H9 (cell line): Measurements from ENCODE around the gene MELK. TPM values are rescaled to one million over a fixed set of nuclear protein-coding genes. Genes with fewer than 3 reads are reported as not detected.
A peak's percentile ranks its signal among the peaks of the same experiment; 100 is the strongest.
"Not testable (repeated sequence)": the region's sequence is repeated elsewhere in the genome, so short reads cannot be mapped to it uniquely, and the experiment has no call there.

Experiments
- DNase-seq: peaks from one replicate; pipeline ENCODE4 v3.0.0-alpha.2; 2017
- H2AFZ ChIP-seq: one replicate; pipeline ENCODE4 v1.6.1; 2013; ENCODE audit warnings: mild to moderate bottlenecking, low read length, control low read depth, moderate library complexity
- H2AK5ac ChIP-seq: 2 replicates; pipeline ENCODE4 v1.6.1; 2013; ENCODE audit warnings: low read length, control low read depth, mixed read lengths; ENCODE audit not compliant: insufficient read length
- H2BK120ac ChIP-seq: one replicate; pipeline ENCODE4 v1.6.1; 2013; ENCODE audit warnings: low read depth, mild to moderate bottlenecking, low read length, control low read depth, inconsistent platforms; ENCODE audit not compliant: poor library complexity, severe bottlenecking
- H2BK12ac ChIP-seq: 2 replicates; pipeline ENCODE4 v1.6.1; 2013; ENCODE audit warnings: low read length, control low read depth, mixed read lengths, low read depth; ENCODE audit not compliant: insufficient read length
- H2BK15ac ChIP-seq: 2 replicates; pipeline ENCODE4 v1.6.1; 2013; ENCODE audit warnings: low read depth, low read length, control low read depth
- H2BK20ac ChIP-seq: one replicate; pipeline ENCODE4 v1.6.1; 2013; ENCODE audit warnings: low read depth, mild to moderate bottlenecking, low read length, control low read depth, inconsistent platforms; ENCODE audit not compliant: poor library complexity, severe bottlenecking
- H2BK5ac ChIP-seq: 2 replicates; pipeline ENCODE4 v1.6.1; 2013; ENCODE audit warnings: low read length, control low read depth, mixed read lengths; ENCODE audit not compliant: insufficient read length
- H3K14ac ChIP-seq: 2 replicates; pipeline ENCODE4 v1.6.1; 2013; ENCODE audit warnings: low read length, control low read depth; ENCODE audit not compliant: insufficient read depth
- H3K18ac ChIP-seq: 2 replicates; pipeline ENCODE4 v1.6.1; 2013; ENCODE audit warnings: low read depth, mild to moderate bottlenecking, mixed read lengths, low read length, control low read depth; ENCODE audit not compliant: insufficient read length
- H3K23ac ChIP-seq: 2 replicates; pipeline ENCODE4 v1.6.1; 2013; ENCODE audit warnings: low read length, control low read depth, mixed read lengths, low read depth; ENCODE audit not compliant: insufficient read length
- H3K23me2 ChIP-seq: 2 replicates; pipeline ENCODE4 v1.6.1; 2013; ENCODE audit warnings: low read depth, mild to moderate bottlenecking, mixed read lengths, low read length, control low read depth; ENCODE audit not compliant: insufficient read length, poor library complexity, severe bottlenecking
- H3K27ac ChIP-seq: 2 replicates; pipeline ENCODE4 v1.5.1; 2013; ENCODE audit warnings: low read length, control low read depth, mixed read lengths, low read depth; ENCODE audit not compliant: insufficient read length
- H3K27me3 ChIP-seq: 2 replicates; pipeline ENCODE4 v1.6.1; 2013; ENCODE audit warnings: low read length, control low read depth, inconsistent platforms; ENCODE audit not compliant: insufficient read depth
- H3K4ac ChIP-seq: 2 replicates; pipeline ENCODE4 v1.6.1; 2013; ENCODE audit warnings: low read depth, mild to moderate bottlenecking, control low read depth, inconsistent platforms, low read length, moderate library complexity
- H3K4me1 ChIP-seq: 2 replicates; pipeline ENCODE4 v1.6.1; 2013; ENCODE audit warnings: low read length, control low read depth, inconsistent platforms; ENCODE audit not compliant: insufficient read depth
- H3K4me2 ChIP-seq: 2 replicates; pipeline ENCODE4 v1.6.1; 2013; ENCODE audit warnings: low read length, control low read depth, mixed read lengths; ENCODE audit not compliant: insufficient read length, insufficient read depth
- H3K56ac ChIP-seq: 2 replicates; pipeline ENCODE4 v1.6.1; 2013; ENCODE audit warnings: low read depth, mild to moderate bottlenecking, mixed read lengths, low read length, control low read depth; ENCODE audit not compliant: insufficient read length
- H3K79me1 ChIP-seq: 2 replicates; pipeline ENCODE4 v1.6.1; 2013; ENCODE audit warnings: low read depth, mild to moderate bottlenecking, moderate library complexity, low read length, control low read depth, inconsistent platforms; ENCODE audit not compliant: insufficient read depth, poor library complexity, severe bottlenecking
- H3K79me2 ChIP-seq: 2 replicates; pipeline ENCODE4 v1.6.1; 2013; ENCODE audit warnings: low read length, control low read depth, inconsistent platforms; ENCODE audit not compliant: insufficient read depth
- H3K9ac ChIP-seq: 2 replicates; pipeline ENCODE4 v1.6.1; 2013; ENCODE audit warnings: low read length, control low read depth, mixed read lengths; ENCODE audit not compliant: insufficient read length; ENCODE audit errors: extremely low read depth
- H3K9me3 ChIP-seq: one replicate; pipeline ENCODE4 v1.6.1; 2013; ENCODE audit warnings: low read depth, low read length, inconsistent platforms; ENCODE audit not compliant: control insufficient read depth
- H3T11ph ChIP-seq: one replicate; pipeline ENCODE4 v1.6.1; 2013; ENCODE audit warnings: mild to moderate bottlenecking, low read length, control low read depth, inconsistent platforms
- H4K20me1 ChIP-seq: one replicate; pipeline ENCODE4 v1.6.1; 2013; ENCODE audit not compliant: control insufficient read depth, insufficient read length, insufficient read depth
- H4K5ac ChIP-seq: 2 replicates; pipeline ENCODE4 v1.6.1; 2013; ENCODE audit warnings: low read depth, mild to moderate bottlenecking, mixed read lengths, low read length, control low read depth; ENCODE audit not compliant: insufficient read length
- H4K8ac ChIP-seq: replicated peaks from 2 replicates; pipeline ENCODE4 v1.6.1; 2013; ENCODE audit warnings: low read length, control low read depth, mixed read lengths, low read depth; ENCODE audit not compliant: insufficient read length
- H4K91ac ChIP-seq: 2 replicates; pipeline ENCODE4 v1.6.1; 2013; ENCODE audit warnings: low read depth, mild to moderate bottlenecking, moderate library complexity, mixed read lengths, low read length, control low read depth; ENCODE audit not compliant: insufficient read length
- H3K27ac Mint-ChIP-seq, 3 experiments: 2 replicates in 2 of 3; 3 replicates in 1 of 3; pipeline ENCODE4 v1.8.0; 2020 to 2021; ENCODE audit warnings: mixed read lengths in 3 of 3, mild to moderate bottlenecking in 1 of 3, moderate library complexity in 1 of 3
- H3K27me3 Mint-ChIP-seq: 2 replicates; pipeline ENCODE4 v1.8.0; 2021; ENCODE audit warnings: low read depth, mild to moderate bottlenecking, moderate library complexity, mixed read lengths
- H3K36me3 Mint-ChIP-seq, 3 experiments: 2 replicates in 2 of 3; 3 replicates in 1 of 3; pipeline ENCODE4 v1.8.0; 2020 to 2021; ENCODE audit warnings: low read depth in 3 of 3, mixed read lengths in 3 of 3; ENCODE audit not compliant: insufficient read depth in 1 of 3
- H3K4me1 Mint-ChIP-seq, 2 experiments: 2 replicates each; pipeline ENCODE4 v1.8.0; 2020; ENCODE audit warnings: mixed read lengths in 2 of 2
- H3K4me3 Mint-ChIP-seq, 2 experiments: 2 replicates in 1 of 2; 3 replicates in 1 of 2; pipeline ENCODE4 v1.8.0; 2020 to 2021; ENCODE audit warnings: mild to moderate bottlenecking in 2 of 2, mixed read lengths in 2 of 2, moderate library complexity in 1 of 2
- H3K9me3 Mint-ChIP-seq, 2 experiments: 2 replicates in 1 of 2; 3 replicates in 1 of 2; pipeline ENCODE4 v1.8.0; 2020; ENCODE audit warnings: mild to moderate bottlenecking in 2 of 2, mixed read lengths in 2 of 2, moderate library complexity in 1 of 2
- WGBS: extraction: QIAGEN DNeasy Blood & Tissue Kit; methylation state at CpG from one replicate; pipeline ENCODE4 v1.1.7; 2013; ENCODE audit warnings: missing lambda C conversion rate, low lambda C conversion rate, mixed read lengths; ENCODE audit not compliant: insufficient read length; ENCODE audit errors: extremely low coverage; 5-methylcytosine and 5-hydroxymethylcytosine counted together
- total RNA-seq: library from RNA; stranded (reverse); gene quantifications from 2 replicates; pipeline ENCODE4 v1.2.1, GENCODE V29; 2021
- TF ChIP-seq, protein P1 (sequence below): fragments of 200-600 bp; sonication (generic); conservative IDR thresholded peaks from 3 replicates; pipeline ENCODE4 v1.8.0; 2021; ENCODE audit warnings: antibody characterized with exemption, mild to moderate bottlenecking

Gene MELK
- total RNA-seq, 1 experiment from 2014 or later, result 43.6 TPM

DNA sequence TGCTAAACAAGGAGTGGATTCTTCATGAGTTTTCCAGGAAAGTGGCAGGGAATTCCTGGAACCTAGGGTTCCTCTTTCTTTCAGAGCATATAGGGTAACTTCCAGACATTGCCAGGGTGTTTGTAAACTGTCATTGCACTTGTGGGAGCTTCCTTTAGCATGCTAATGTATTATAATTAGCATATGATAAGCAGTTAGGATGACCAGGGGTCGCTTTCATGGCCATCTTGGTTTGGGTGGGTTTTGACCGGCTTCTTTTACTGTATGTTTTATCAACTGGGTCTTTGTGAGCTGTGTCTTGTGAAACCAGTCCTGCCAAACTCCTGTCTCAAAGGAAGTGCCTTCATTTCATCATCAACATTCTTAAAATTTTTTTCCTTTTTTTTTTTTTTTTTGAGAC, 11.9 kb upstream of the MELK start:
- Histone ChIP-seq H2BK12ac (no peak overlapping the region), H3K9ac (no peak overlapping the region), H4K91ac (no peak overlapping the region), H3K4ac (no peak overlapping the region), H2BK120ac (no peak overlapping the region), H3T11ph (no peak overlapping the region), H2AFZ (no peak overlapping the region), H3K9me3 (no peaks in the 10 kb centered on the region), H3K4me2 (peak overlapping the region; percentile 29), H2BK20ac (no peak overlapping the region), H3K14ac (no peak overlapping the region), H4K5ac (no peak overlapping the region), H3K27ac (no peak overlapping the region), H3K79me1 (no peaks in the 10 kb centered on the region), H3K27me3 (no peaks in the 10 kb centered on the region), H2BK15ac (no peak overlapping the region), H3K4me1 (peaks cover 3% of the 10 kb centered on the region; the same call in 1 of the 2 replicates), H4K8ac (no peak overlapping the region), H2BK5ac (no peak overlapping the region), H3K23ac (no peak overlapping the region), H3K79me2 (no peaks in the 10 kb centered on the region), H3K56ac (no peak overlapping the region), H3K23me2 (no peaks in the 10 kb centered on the region), H3K18ac (no peak overlapping the region), H4K20me1 (no peaks in the 10 kb centered on the region), H2AK5ac (no peak overlapping the region)
- DNase-seq, result no peak
- H3K27me3 Mint-ChIP-seq, result no peaks in the 10 kb centered on the region
- no peak overlapping the region; a peak in 1 of 5 replicates for H3K4me3 Mint-ChIP-seq
- TF ChIP-seq, protein P1, sequence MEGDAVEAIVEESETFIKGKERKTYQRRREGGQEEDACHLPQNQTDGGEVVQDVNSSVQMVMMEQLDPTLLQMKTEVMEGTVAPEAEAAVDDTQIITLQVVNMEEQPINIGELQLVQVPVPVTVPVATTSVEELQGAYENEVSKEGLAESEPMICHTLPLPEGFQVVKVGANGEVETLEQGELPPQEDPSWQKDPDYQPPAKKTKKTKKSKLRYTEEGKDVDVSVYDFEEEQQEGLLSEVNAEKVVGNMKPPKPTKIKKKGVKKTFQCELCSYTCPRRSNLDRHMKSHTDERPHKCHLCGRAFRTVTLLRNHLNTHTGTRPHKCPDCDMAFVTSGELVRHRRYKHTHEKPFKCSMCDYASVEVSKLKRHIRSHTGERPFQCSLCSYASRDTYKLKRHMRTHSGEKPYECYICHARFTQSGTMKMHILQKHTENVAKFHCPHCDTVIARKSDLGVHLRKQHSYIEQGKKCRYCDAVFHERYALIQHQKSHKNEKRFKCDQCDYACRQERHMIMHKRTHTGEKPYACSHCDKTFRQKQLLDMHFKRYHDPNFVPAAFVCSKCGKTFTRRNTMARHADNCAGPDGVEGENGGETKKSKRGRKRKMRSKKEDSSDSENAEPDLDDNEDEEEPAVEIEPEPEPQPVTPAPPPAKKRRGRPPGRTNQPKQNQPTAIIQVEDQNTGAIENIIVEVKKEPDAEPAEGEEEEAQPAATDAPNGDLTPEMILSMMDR, result no peak
- H3K36me3 Mint-ChIP-seq, result no peaks in the 10 kb centered on the region; a peak in 1 of 7 replicates
- no peaks in the 10 kb centered on the region; a peak in 1 of 5 replicates for H3K9me3 Mint-ChIP-seq
- WGBS, result no CpG with 5 or more reads among the region's 2 CpGs
- peaks cover 10% of the 10 kb centered on the region in 2 experiments for H3K4me1 Mint-ChIP-seq
- H3K27ac Mint-ChIP-seq, result no peak overlapping the region

DNA sequence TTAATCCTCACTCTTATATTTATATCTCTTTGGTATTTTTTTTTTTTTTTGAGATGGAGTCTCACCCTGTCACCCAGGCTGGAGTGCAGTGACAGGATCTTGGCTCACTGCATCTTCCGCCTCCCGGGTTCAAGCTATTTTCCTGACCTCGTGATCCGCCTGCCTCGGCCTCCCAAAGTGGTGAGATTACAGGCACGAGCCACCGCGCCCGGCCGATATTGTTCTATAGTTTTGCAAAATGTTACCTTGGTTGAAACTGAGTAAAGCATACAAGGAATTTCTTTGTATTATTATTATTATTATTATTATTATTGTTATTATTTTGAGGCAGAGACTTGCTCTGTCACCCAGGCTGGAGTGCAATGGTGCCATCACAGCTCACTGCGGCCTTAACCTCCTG, 9.9 kb upstream of the MELK start:
- H3K79me1 ChIP-seq, H2AK5ac ChIP-seq, H3K56ac ChIP-seq, H3K27me3 ChIP-seq, H3K79me2 ChIP-seq, H2BK12ac ChIP-seq, DNase-seq, H3K36me3 Mint-ChIP-seq, H4K91ac ChIP-seq, H3K4me1 ChIP-seq, H3K9me3 ChIP-seq, H3K23me2 ChIP-seq, H3T11ph ChIP-seq, H2BK20ac ChIP-seq, H4K8ac ChIP-seq, H3K14ac ChIP-seq, H3K27ac ChIP-seq, H4K20me1 ChIP-seq, H3K9me3 Mint-ChIP-seq, H3K4me3 Mint-ChIP-seq, H3K4ac ChIP-seq, H2BK5ac ChIP-seq, H2BK15ac ChIP-seq, H4K5ac ChIP-seq, H3K23ac ChIP-seq, H3K9ac ChIP-seq, H3K4me2 ChIP-seq, H2AFZ ChIP-seq, H3K18ac ChIP-seq, H2BK120ac ChIP-seq, H3K27me3 Mint-ChIP-seq: not testable (repeated sequence)
- Mint-ChIP-seq H3K27ac (peak overlapping the region in 1 of 3 experiments; percentile 78; a peak in 2 of 7 replicates), H3K4me1 (peaks cover 10 to 14% of the 10 kb centered on the region in 2 experiments)
- WGBS, result no CpG with 5 or more reads among the region's 11 CpGs
